GM10248 (cell line): ENCODE results near the gene RNF167.

Experiments used
- CTCF ChIA-PET: fragments of 300-600 bp; sonication (Branson Sonifier 250); formaldehyde crosslinking; extraction: SDS; loops from one replicate; lab custom pipeline; 2021; ENCODE audit warnings: antibody characterized with exemption; lab: Yijun Ruan, JAX
- POLR2A ChIA-PET: fragments of 350-650 bp; sonication (Branson Sonifier 250); formaldehyde crosslinking; extraction: SDS; loops from one replicate; lab custom pipeline; 2020; ENCODE audit warnings: antibody characterized with exemption; lab: Yijun Ruan, JAX
- DNase-seq: peaks from one replicate; pipeline ENCODE4 v3.0.0; 2012; ENCODE audit errors: extremely low spot score
- CTCF ChIP-seq: IDR thresholded peaks from 2 replicates; pipeline ENCODE4 v1.5.1; 2012; ENCODE audit warnings: mild to moderate bottlenecking, low read depth; ENCODE audit errors: extremely low read depth, missing control alignments, control extremely low read depth

Gene RNF167

GRCh38 chr17:4994081-4994595 lies 54.1 kb downstream of the RNF167 start:
- CTCF ChIA-PET = interaction anchor here (1.4 kb wide), 1 partner anchor 23 kb away, joined by 3 read pairs; no protein-coding TSS in a partner anchor
- POLR2A ChIA-PET = no interaction called here
- DNase-seq = no peak
- no peak for TF ChIP-seq CTCF
